ENCODE measurements around the gene GATA5.

- TF ChIP-seq CTCF (IDR thresholded peaks at IDR 0.05) (no peak), POLR2A (IDR thresholded peaks at IDR 0.05; ENCODE audit: low read depth) (no peak), POLR2AphosphoS5 (IDR thresholded peaks at IDR 0.05) (no peak)
Measured at GRCh38 chr20:62464425-62464770, 11.4 kb downstream of the GATA5 start.

Measured in esophagus muscularis mucosa (tissue), 3 donors.